Measurements from ENCODE around the gene GGTLC1. TPM values are rescaled to one million over a fixed set of nuclear protein-coding genes. Genes with fewer than 3 reads are reported as not detected.

Gene GGTLC1
- total RNA-seq, 1 donor from 2014 or later, result not detected

DNA sequence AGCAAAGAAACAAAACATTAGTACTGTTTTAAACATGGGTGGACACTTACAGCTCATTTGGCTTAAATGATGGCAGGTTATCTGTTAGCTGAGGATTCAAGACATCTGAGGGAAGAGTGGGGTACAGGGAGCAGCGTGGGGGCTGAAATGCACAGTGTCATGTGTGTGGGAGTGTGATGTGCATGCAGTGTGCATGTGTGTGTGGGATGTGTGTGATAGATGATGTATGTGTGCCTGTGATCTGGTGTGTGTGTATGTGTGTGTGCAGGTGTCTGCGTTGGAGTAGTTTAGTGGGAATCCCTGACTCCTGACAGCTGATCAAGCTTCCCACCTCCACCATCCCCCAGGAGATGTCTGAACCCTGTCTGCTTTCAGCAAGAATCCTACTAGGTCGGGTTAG, 25.4 kb upstream of the GGTLC1 start:
- no peak for DNase-seq
- Mint-ChIP-seq H3K27me3 (ENCODE audit: unreplicated experiment) (peaks cover 4% of the 10 kb centered on the region), H3K4me3 (ENCODE audit: unreplicated experiment) (no peak overlapping the region), H3K27ac (ENCODE audit: unreplicated experiment) (no peak overlapping the region), H3K36me3 (ENCODE audit: unreplicated experiment) (no peaks in the 10 kb centered on the region), H3K9me3 (ENCODE audit: unreplicated experiment) (peaks cover 3% of the 10 kb centered on the region), H3K4me1 (ENCODE audit: low read depth, unreplicated experiment) (peaks cover 1% of the 10 kb centered on the region)
- TF ChIP-seq, protein P1, sequence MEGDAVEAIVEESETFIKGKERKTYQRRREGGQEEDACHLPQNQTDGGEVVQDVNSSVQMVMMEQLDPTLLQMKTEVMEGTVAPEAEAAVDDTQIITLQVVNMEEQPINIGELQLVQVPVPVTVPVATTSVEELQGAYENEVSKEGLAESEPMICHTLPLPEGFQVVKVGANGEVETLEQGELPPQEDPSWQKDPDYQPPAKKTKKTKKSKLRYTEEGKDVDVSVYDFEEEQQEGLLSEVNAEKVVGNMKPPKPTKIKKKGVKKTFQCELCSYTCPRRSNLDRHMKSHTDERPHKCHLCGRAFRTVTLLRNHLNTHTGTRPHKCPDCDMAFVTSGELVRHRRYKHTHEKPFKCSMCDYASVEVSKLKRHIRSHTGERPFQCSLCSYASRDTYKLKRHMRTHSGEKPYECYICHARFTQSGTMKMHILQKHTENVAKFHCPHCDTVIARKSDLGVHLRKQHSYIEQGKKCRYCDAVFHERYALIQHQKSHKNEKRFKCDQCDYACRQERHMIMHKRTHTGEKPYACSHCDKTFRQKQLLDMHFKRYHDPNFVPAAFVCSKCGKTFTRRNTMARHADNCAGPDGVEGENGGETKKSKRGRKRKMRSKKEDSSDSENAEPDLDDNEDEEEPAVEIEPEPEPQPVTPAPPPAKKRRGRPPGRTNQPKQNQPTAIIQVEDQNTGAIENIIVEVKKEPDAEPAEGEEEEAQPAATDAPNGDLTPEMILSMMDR (IDR thresholded peaks at IDR 0.05; ENCODE audit: partially characterized antibody, unreplicated experiment), result no peak

DNA sequence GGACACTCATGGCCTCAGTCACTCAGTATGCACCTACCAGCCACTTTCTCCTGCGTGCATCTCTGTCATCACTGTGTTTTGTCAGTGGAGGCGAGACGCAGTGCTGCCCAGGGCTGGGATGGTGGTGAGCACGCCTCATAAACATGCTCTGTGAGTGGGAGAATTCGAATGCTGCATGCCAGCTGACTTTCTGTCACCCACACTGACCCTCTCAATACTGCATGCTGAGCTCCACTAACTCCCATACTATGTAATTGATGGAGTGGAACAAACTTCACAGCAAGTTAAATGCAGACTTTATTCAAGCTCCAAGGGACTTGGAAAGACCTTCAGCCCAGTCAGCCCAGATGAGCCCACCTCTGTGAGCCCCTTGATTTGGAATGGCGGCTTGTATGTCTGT, 22.7 kb upstream of the GGTLC1 start:
- TF ChIP-seq, protein P1 (IDR thresholded peaks at IDR 0.05; ENCODE audit: partially characterized antibody, unreplicated experiment), result no peak
- Mint-ChIP-seq H3K27ac (ENCODE audit: unreplicated experiment) (no peak overlapping the region), H3K27me3 (ENCODE audit: unreplicated experiment) (peaks cover 5% of the 10 kb centered on the region), H3K4me3 (ENCODE audit: unreplicated experiment) (no peak overlapping the region), H3K36me3 (ENCODE audit: unreplicated experiment) (no peaks in the 10 kb centered on the region), H3K4me1 (ENCODE audit: low read depth, unreplicated experiment) (peaks cover 2% of the 10 kb centered on the region), H3K9me3 (ENCODE audit: unreplicated experiment) (peaks cover 4% of the 10 kb centered on the region)
- no peak for DNase-seq

DNA sequence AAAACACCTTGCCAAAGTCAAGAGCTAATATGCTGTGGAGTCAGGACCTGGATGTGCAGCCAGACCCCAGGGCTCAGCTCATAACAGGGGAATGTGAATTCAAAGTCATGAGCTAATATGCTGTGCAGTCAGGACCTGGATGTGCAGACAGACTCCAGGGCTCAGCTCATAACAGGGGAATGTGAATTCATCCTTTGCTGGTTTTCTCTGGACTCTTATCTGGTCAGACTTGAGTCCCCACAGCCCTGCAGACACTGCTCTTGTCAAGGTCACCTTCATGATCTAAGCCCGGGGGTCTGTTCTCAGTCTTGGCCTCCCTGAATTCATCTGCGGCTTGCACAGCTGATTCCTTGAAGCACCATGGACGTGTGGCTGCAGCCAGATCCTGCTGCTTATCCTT, 19.2 kb upstream of the GGTLC1 start:
- TF ChIP-seq, protein P1 (IDR thresholded peaks at IDR 0.05; ENCODE audit: partially characterized antibody, unreplicated experiment), result no peak
- Mint-ChIP-seq H3K27me3 (ENCODE audit: unreplicated experiment) (peaks cover 3% of the 10 kb centered on the region), H3K27ac (ENCODE audit: unreplicated experiment) (no peak overlapping the region), H3K36me3 (ENCODE audit: unreplicated experiment) (no peaks in the 10 kb centered on the region), H3K4me1 (ENCODE audit: low read depth, unreplicated experiment) (peaks cover 2% of the 10 kb centered on the region), H3K9me3 (ENCODE audit: unreplicated experiment) (peaks cover 6% of the 10 kb centered on the region), H3K4me3 (ENCODE audit: unreplicated experiment) (no peak overlapping the region)
- no peak for DNase-seq

DNA sequence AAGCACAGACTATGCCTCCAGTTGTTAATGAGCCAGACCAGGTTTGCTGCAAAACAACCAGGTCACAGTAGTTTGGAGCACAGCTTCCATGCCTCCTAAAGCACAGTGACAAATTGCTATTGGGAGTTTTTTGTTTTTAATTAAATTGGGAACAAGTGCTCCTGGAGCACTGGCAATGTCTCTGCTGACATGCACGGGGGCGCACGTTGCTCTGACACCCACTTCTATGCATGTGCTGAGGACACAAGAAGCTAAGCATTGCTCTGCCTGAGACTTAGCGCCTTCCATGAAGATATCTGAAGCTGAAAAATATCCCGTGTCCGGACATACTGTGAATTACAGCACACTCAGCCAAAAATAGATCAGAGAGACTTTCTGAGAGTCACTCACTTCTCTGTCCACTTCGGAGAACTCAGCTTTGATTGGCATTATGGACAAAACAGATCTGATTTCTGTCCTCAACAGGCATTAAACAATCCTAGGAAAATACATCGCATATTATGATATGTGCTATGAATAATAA, 18.6 kb upstream of the GGTLC1 start:
- Mint-ChIP-seq H3K36me3 (ENCODE audit: unreplicated experiment) (no peaks in the 10 kb centered on the region), H3K27me3 (ENCODE audit: unreplicated experiment) (peaks cover 3% of the 10 kb centered on the region), H3K4me3 (ENCODE audit: unreplicated experiment) (no peak overlapping the region), H3K4me1 (ENCODE audit: low read depth, unreplicated experiment) (peaks cover 2% of the 10 kb centered on the region), H3K9me3 (ENCODE audit: unreplicated experiment) (peaks cover 6% of the 10 kb centered on the region), H3K27ac (ENCODE audit: unreplicated experiment) (no peak overlapping the region)
- no peak for DNase-seq
- TF ChIP-seq, protein P1 (IDR thresholded peaks at IDR 0.05; ENCODE audit: partially characterized antibody, unreplicated experiment), result no peak

DNA sequence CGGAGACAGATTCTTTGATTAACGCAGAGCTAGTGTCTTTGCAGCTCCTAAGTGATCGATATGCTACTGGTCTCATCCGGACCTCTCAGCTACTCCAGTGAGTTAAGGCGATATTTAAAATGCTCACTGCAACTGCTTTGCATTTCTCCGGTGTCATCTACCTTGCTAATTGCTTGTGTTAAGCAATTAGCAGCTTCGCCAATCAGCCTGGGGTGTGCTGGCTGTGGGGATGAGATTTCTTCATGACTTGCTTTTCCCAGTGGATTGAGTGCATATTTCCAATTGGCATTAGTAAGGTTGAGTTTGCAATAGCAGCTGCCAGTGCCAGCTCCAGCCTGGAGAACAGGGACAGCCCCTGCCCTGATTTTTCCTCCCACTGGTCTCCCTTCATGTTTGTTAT, 18.0 kb upstream of the GGTLC1 start:
- H3K27me3 Mint-ChIP-seq (ENCODE audit: unreplicated experiment), result peaks cover 3% of the 10 kb centered on the region
- H3K4me3 Mint-ChIP-seq (ENCODE audit: unreplicated experiment), result no peak overlapping the region
- DNase-seq, result no peak

More for the DNA sequence above, 18.0 kb upstream of the GGTLC1 start:
- Mint-ChIP-seq H3K9me3 (ENCODE audit: unreplicated experiment) (peaks cover 4% of the 10 kb centered on the region), H3K27ac (ENCODE audit: unreplicated experiment) (no peak overlapping the region), H3K36me3 (ENCODE audit: unreplicated experiment) (no peaks in the 10 kb centered on the region), H3K4me1 (ENCODE audit: low read depth, unreplicated experiment) (peaks cover 4% of the 10 kb centered on the region)
- TF ChIP-seq, protein P1 (IDR thresholded peaks at IDR 0.05; ENCODE audit: partially characterized antibody, unreplicated experiment), result no peak

Data from glutamatergic neuron (in vitro differentiated cells).